SK-N-SH (cell line): ENCODE data around the gene WASF1.

Experiments
- CHD2 ChIP-seq: fragments of 150-350 bp; IDR thresholded peaks from 2 replicates; pipeline ENCODE4 v1.6.1; 2018; ENCODE audit warnings: low read length; ENCODE audit not compliant: partially characterized antibody
- CTCF ChIP-seq: fragments of 200-600 bp; sonication (generic); IDR thresholded peaks from 2 replicates; pipeline ENCODE4 v1.6.1; 2017; ENCODE audit warnings: antibody characterized with exemption, mild to moderate bottlenecking, moderate library complexity
- IRF3 ChIP-seq: fragments of 150-350 bp; IDR thresholded peaks from 2 replicates; pipeline ENCODE4 v1.6.1; 2016; ENCODE audit warnings: mild to moderate bottlenecking, low read depth, low read length
- JUND ChIP-seq: IDR thresholded peaks from 2 replicates; pipeline ENCODE4 v1.4.0; 2012
- PBX3 ChIP-seq: IDR thresholded peaks from 2 replicates; pipeline ENCODE4; 2012
- RCOR1 ChIP-seq: fragments of 150-350 bp; IDR thresholded peaks from 2 replicates; pipeline ENCODE4 v1.6.1; 2017; ENCODE audit warnings: antibody characterized with exemption, low read length
- TAF1 ChIP-seq: IDR thresholded peaks from 2 replicates; pipeline ENCODE4 v1.6.1; 2012; ENCODE audit warnings: low read depth, mild to moderate bottlenecking, low read length, moderate library complexity, borderline replicate concordance

- TF ChIP-seq TAF1 (no peak), JUND (no peak), CTCF (no peak), PBX3 (no peak), RCOR1 (no peak), IRF3 (no peak), CHD2 (no peak)
These were observed 88.6 kb downstream of the WASF1 start for GRCh38 chr6:110090876-110091275.
